CD4-positive, alpha-beta T cell (primary cell): ENCODE results near the gene ADIPOR2. TPM values are rescaled to one million over a fixed set of nuclear protein-coding genes. Genes with fewer than 3 reads are reported as not detected.

ENCODE experiments used
- ATAC-seq: fragments of 200-7000 bp; cut with Tn5 transposase; one replicate; pipeline ENCODE4 v1.10.0; 2022; ENCODE audit warnings: mild to moderate bottlenecking; ENCODE audit not compliant: poor library complexity
- CTCF ChIA-PET: fragments of 350-600 bp; sonication (Branson Sonifier 250); formaldehyde crosslinking; loops from one replicate; lab custom pipeline; 2021; ENCODE audit warnings: antibody characterized with exemption, inconsistent platforms; lab: Charles Lee
- POLR2A ChIA-PET: fragments of 350-600 bp; sonication (Branson Sonifier 250); formaldehyde crosslinking; loops from one replicate; lab custom pipeline; 2021; ENCODE audit warnings: antibody characterized with exemption, inconsistent platforms; lab: Charles Lee
- DNase-seq, 14 experiments: peaks; one replicate each; pipeline ENCODE4 v3.0.0-alpha.2; 2013 to 2020; ENCODE audit warnings: mixed read lengths in 2 of 14
- H3K27ac ChIP-seq, 2 donors: one replicate each; pipeline versions ENCODE4 v1.5.1 to v1.7.0; 2013; ENCODE audit warnings: low read length in 2 of 2, low read depth in 1 of 2, mild to moderate bottlenecking in 1 of 2
- H3K27me3 ChIP-seq, 2 experiments: 1 replicate in 1 of 2; 2 replicates in 1 of 2; pipeline versions ENCODE4 v1.6.1 to v1.7.0; 2013; ENCODE audit warnings: low read length in 2 of 2, control low read depth in 1 of 2, mild to moderate bottlenecking in 1 of 2, moderate library complexity in 1 of 2; ENCODE audit not compliant: insufficient read depth in 2 of 2, control insufficient read depth in 1 of 2
- H3K36me3 ChIP-seq: one replicate; pipeline ENCODE4 v1.6.1; 2013; ENCODE audit warnings: low read length, control low read depth; ENCODE audit not compliant: insufficient read depth
- H3K4me1 ChIP-seq: one replicate; pipeline ENCODE4 v1.6.1; 2013; ENCODE audit warnings: low read length, control low read depth; ENCODE audit not compliant: insufficient read depth
- H3K4me3 ChIP-seq: one replicate; pipeline ENCODE4 v1.5.1; 2013; ENCODE audit warnings: mild to moderate bottlenecking, low read length, moderate library complexity
- H3K9me3 ChIP-seq, 2 experiments: 1 replicate in 1 of 2; 2 replicates in 1 of 2; pipeline versions ENCODE4 v1.6.1 to v1.7.0; 2013; ENCODE audit warnings: low read length in 2 of 2, mild to moderate bottlenecking in 2 of 2, control low read depth in 1 of 2, moderate library complexity in 1 of 2; ENCODE audit not compliant: control insufficient read depth in 1 of 2, insufficient read depth in 1 of 2
- H3K27ac Mint-ChIP-seq: one replicate; pipeline ENCODE4 v1.8.0; 2020; ENCODE audit warnings: mixed read lengths
- H3K27me3 Mint-ChIP-seq: one replicate; pipeline ENCODE4 v1.8.0; 2021; ENCODE audit warnings: mixed read lengths
- H3K36me3 Mint-ChIP-seq: one replicate; pipeline ENCODE4 v1.8.0; 2021; ENCODE audit warnings: low read depth, mixed read lengths
- H3K4me1 Mint-ChIP-seq: one replicate; pipeline ENCODE4 v1.8.0; 2021; ENCODE audit warnings: low read depth, mixed read lengths
- H3K4me3 Mint-ChIP-seq: one replicate; pipeline ENCODE4 v1.8.0; 2020; ENCODE audit warnings: mild to moderate bottlenecking, mixed read lengths
- H3K9me3 Mint-ChIP-seq: one replicate; pipeline ENCODE4 v1.8.0; 2020; ENCODE audit warnings: mixed read lengths
- CTCF ChIP-seq: fragments of 200-600 bp; IDR thresholded peaks from one replicate; pipeline ENCODE4 v1.8.0; 2022; ENCODE audit warnings: antibody characterized with exemption, mild to moderate bottlenecking
- intact Hi-C, 2 experiments: fragments of 100-400 bp; cut with DNase I in 1 of 2; cut with micrococcal nuclease in 1 of 2; formaldehyde crosslinking; loops; one replicate each; pipeline versions ENCODE4 v1.15.1 to v1.9.0; 2023 to 2025; cut with DNase I, micrococcal nuclease
- total RNA-seq, 174 experiments: library from RNA in 2 of 174; stranded (reverse) in 2 of 174; gene quantifications; one replicate each; pipeline ENCODE4 v1.2.3 and lab custom pipeline; 2021 to 2026

Gene ADIPOR2
- total RNA-seq, 2 experiments from 2014 or later = 12.5 to 12.6 TPM

DNA sequence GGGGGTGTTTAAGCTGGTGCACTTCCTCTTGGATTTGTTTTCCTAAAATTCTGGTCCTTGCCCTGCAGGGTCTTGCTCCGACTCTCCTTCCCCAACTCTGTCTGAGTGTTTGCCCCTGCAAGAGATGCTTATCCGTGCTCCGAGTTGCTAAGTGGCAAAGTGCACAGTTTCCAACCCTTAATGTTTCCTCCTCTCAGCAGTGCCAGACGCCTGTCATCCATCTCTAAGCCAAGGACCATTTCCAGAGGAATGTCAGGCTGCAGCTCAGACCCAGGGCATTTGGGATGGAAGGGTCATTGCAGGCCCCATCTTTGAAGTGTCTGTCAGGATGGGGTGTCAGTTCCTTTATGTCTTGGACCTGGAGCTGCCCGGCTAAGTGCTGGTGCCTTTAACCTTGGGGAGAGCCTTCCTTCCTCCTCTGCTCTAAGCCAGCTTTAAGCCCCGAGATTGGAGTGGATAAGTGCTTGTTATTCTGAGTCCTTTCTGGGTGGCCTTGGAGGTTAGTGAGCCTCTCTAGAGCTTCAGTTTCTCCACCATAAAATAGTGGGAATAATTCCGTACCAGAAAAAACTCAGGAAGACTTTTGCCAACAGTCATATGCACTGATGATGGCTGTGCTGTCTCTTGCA, 46.9 kb upstream of the ADIPOR2 start:
- Histone ChIP-seq H3K27ac (no peak overlapping the region), H3K4me3 (no peak overlapping the region), H3K4me1 (peaks cover 3% of the 10 kb centered on the region), H3K9me3 (no peaks in the 10 kb centered on the region), H3K27me3 (no peaks in the 10 kb centered on the region), H3K36me3 (no peaks in the 10 kb centered on the region)
- Mint-ChIP-seq H3K4me1 (no peaks in the 10 kb centered on the region), H3K4me3 (no peak overlapping the region), H3K9me3 (no peaks in the 10 kb centered on the region), H3K36me3 (no peaks in the 10 kb centered on the region), H3K27ac (no peak overlapping the region), H3K27me3 (peaks cover 4% of the 10 kb centered on the region)
- ChIA-PET CTCF (interaction anchor here (0.8 to 1.6 kb wide), 5 partner anchors 9 to 152 kb away, joined by 3 to 5 read pairs (median 4); no protein-coding TSS in a partner anchor), POLR2A (no interaction called here)
- intact Hi-C loops = no loop called here
- DNase-seq (no peak), ATAC-seq (no peak)
- TF ChIP-seq CTCF = no peak

DNA sequence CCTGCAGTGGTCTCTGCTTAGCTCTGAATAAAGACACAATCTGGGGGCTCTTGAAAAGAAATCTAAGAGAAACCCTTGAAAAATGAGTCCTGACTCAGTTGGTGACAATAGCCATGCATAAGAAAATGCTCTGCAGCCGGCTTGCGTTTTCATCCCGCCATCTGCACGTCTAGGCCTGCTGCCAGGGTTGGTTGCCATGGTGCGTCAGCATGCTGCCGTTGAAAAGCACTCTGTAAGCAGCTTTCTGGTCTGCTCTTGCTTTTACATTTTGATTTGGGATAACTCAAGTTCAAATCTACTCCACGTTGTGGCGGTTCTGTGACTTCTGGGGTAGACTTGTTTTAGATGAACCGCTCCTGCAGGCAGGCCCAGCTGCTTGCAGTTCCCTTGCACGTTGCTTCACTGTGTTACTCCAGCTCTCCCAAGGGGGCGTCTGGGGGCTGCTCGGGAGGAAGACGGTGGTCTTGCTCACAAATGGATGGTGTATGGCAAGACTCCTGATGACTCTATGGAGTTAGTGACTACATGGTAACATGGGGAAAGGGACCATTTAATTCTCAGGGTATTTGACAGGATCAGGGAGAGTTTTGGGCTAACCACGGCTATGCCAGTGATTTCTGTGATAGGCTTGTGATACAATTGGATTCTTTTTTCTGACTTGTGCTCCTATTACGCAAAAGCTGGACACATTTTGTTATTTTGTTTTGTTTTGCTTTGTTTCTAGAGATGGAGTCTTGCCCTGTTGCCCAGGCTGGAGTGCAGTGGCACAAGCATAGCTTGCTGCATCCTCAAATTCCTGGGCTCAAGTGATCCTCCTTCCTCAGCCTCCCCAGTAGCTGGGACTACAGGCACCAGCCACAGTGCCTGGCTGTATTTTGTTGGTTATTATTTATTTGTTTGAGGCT, 46.1 kb upstream of the ADIPOR2 start:
- POLR2A ChIA-PET = no interaction called here
- H3K27me3 ChIP-seq = no peaks in the 10 kb centered on the region
- Mint-ChIP-seq H3K4me3 (no peak overlapping the region), H3K27me3 (peaks cover 4% of the 10 kb centered on the region), H3K36me3 (no peaks in the 10 kb centered on the region), H3K4me1 (no peaks in the 10 kb centered on the region), H3K27ac (no peak overlapping the region), H3K9me3 (no peaks in the 10 kb centered on the region)
- DNase-seq = no peak
- peaks cover 3% of the 10 kb centered on the region for H3K4me1 ChIP-seq
- no peak overlapping the region for H3K4me3 ChIP-seq
- CTCF ChIA-PET = interaction anchor here (1.1 to 1.6 kb wide), 3 partner anchors 10 to 151 kb away, joined by 3 to 4 read pairs (median 4); no protein-coding TSS in a partner anchor
- H3K36me3 ChIP-seq = no peaks in the 10 kb centered on the region
- TF ChIP-seq CTCF = no peak
- no peak for ATAC-seq
- no peaks in the 10 kb centered on the region for H3K9me3 ChIP-seq
- H3K27ac ChIP-seq = no peak overlapping the region
- intact Hi-C loops = no loop called here

DNA sequence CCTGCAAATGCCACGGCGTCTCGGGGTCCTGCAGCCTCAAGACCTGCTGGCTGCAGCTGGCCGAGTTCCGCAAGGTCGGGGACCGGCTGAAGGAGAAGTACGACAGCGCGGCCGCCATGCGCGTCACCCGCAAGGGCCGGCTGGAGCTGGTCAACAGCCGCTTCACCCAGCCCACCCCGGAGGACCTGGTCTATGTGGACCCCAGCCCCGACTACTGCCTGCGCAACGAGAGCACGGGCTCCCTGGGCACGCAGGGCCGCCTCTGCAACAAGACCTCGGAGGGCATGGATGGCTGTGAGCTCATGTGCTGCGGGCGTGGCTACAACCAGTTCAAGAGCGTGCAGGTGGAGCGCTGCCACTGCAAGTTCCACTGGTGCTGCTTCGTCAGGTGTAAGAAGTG, 45.1 kb upstream of the ADIPOR2 start:
- H3K9me3 Mint-ChIP-seq = no peaks in the 10 kb centered on the region
- H3K27me3 Mint-ChIP-seq = no peaks in the 10 kb centered on the region
- Histone ChIP-seq H3K27ac (no peak overlapping the region), H3K4me1 (peaks cover 3% of the 10 kb centered on the region), H3K9me3 (no peaks in the 10 kb centered on the region), H3K27me3 (no peaks in the 10 kb centered on the region), H3K4me3 (no peak overlapping the region), H3K36me3 (no peaks in the 10 kb centered on the region)
- POLR2A ChIA-PET = no interaction called here
- no peak for ATAC-seq
- no peaks in the 10 kb centered on the region for H3K4me1 Mint-ChIP-seq
- no peak overlapping the region for H3K4me3 Mint-ChIP-seq
- intact Hi-C loops = no loop called here
- no peak for TF ChIP-seq CTCF
- no peak overlapping the region for H3K27ac Mint-ChIP-seq
- CTCF ChIA-PET = no interaction called here
- no peak for DNase-seq
- no peaks in the 10 kb centered on the region for H3K36me3 Mint-ChIP-seq
